RKO (cell line): ENCODE data around the gene AP2A2.
"Not testable (repeated sequence)": the region's sequence is repeated elsewhere in the genome, so short reads cannot be mapped to it uniquely, and the experiment has no call there.

Experiments used
- DNase-seq: peaks from one replicate; pipeline ENCODE4 v3.0.0-alpha.2; 2016; ENCODE audit warnings: low spot score

Gene AP2A2

DNA sequence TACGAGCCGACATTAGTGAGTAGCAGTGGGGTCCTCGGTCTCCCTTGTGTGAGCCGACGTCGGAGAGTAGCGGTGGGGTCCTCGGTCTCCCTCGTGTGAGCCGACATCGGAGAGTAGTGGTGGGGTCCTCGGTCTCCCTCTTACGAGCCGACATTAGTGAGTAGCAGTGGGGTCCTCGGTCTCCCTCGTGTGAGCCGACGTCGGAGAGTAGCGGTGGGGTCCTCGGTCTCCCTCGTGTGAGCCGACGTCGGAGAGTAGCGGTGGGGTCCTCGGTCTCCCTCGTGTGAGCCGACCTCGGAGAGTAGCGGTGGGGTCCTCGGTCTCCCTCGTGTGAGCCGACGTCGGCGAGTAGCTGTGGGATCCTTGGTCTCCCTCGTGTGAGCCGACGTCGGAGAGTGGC, 49.7 kb downstream of the AP2A2 start:
- DNase-seq = not testable (repeated sequence)

DNA sequence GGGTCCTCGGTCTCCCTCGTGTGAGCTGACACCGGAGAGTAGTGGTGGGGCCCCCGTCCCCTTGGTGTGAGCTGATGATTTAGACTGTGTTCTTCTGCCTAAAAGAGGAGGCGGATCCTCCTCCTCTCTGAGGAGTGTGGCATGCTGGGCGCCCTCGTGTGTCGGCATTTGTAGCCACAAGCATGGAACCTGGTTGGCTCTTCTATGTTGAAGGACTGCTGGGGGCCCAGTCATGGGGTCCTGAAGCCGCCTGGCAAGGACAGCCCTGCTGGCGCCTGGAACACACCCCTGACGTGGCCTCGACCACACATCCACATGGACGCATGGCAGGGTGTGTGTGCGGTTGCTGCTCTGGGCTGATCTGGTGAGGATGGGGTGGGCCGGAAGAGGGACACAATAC, 50.2 kb downstream of the AP2A2 start:
- peak; percentile 23 for DNase-seq

DNA sequence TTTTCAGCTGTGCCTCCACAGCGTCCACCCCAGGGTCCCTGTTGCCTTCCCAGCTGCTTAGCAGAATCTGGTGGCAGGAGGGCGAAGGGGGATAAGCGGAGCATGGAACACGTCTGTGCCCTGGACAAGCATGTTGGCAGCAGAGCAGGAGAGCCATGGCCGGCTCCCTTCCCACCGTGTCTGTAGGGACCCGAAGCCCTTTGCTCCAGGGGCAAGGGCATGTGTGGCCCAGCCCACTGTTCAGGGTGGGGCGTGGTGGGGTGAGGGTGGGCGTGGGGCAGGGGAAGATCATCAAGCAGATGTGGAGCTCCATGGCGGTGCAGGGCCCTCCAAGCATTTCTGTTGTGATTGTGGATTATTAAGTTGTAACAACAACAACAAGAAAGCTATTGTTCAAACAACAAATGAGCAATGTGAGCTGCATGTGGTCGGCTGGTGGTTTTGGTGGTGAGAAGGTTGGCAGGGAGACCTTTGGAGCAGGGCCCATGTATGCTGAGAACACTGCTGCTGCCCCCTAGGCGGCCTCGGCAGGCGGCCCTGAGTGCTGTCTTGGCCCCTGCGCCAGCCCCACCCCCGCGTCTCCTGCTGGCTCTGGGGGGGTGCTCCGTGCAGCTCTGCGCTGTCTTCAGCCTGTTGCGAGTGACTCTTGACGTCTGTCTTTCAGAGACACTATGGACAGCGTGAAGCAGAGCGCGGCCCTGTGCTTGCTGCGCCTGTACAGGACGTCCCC, 50.9 kb downstream of the AP2A2 start:
- DNase-seq = no peak

DNA sequence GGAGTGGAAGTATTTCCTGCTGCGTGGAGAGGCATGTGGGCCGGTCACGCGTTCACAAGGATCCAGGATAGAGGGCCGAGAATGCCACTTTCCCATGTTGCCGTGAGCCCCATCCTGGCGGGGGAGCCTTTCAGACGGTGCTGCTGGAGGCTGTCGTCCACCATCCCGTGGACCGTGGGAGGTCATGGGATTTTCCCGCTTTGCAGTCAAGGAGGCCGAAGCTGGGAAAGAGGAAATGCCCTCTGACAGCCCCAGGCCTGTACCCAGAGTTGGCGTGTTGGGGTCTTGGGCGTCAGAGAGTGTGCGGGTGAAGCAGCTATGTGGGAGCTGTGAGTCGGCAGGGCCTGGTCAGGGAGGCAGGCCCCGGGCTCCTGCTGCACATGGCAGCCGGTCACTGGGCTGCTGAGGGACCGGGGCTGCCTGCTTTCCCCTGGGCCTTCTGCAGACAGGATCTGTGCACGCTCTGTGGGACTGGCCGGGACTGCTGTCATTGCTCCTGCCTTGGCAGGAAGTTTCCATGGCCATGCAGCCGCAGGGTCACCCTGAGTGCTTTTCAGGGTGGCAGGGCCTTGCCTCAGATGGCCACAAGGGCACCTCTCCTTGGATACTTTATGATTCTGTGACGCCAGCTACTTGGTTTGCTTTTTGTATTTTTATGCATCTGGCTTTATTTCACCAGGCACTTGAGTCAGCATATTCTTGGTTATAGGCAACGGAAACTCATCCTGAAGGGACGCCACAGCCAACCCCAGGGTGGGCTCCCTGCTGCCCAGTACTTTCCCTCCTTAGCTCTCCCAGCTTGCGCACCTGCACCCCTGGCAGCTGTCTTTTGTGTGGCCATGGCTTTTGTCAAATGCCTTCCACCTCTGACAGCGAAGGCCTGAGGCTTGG, 52.4 kb downstream of the AP2A2 start:
- no peak for DNase-seq

DNA sequence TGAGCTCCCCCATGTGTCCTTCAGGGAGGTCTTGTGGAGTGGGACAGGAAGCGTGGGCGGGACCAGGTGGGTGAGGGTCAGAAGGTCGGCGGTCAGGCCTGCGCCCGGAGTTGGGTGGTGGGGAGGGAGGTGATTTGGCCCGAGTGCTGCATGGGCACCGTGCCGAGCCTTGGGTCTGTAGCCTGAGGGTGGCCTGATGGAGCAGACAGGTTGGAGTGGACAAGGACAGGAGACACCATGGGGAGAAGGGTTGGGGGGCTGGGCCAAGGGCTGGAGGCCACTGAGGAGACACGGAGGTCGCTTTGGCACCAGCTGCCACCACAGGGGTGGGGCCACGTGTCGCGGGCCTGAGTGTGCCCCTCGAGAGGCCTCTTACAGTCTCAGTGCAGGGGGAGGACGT, 53.1 kb downstream of the AP2A2 start:
- no peak for DNase-seq

DNA sequence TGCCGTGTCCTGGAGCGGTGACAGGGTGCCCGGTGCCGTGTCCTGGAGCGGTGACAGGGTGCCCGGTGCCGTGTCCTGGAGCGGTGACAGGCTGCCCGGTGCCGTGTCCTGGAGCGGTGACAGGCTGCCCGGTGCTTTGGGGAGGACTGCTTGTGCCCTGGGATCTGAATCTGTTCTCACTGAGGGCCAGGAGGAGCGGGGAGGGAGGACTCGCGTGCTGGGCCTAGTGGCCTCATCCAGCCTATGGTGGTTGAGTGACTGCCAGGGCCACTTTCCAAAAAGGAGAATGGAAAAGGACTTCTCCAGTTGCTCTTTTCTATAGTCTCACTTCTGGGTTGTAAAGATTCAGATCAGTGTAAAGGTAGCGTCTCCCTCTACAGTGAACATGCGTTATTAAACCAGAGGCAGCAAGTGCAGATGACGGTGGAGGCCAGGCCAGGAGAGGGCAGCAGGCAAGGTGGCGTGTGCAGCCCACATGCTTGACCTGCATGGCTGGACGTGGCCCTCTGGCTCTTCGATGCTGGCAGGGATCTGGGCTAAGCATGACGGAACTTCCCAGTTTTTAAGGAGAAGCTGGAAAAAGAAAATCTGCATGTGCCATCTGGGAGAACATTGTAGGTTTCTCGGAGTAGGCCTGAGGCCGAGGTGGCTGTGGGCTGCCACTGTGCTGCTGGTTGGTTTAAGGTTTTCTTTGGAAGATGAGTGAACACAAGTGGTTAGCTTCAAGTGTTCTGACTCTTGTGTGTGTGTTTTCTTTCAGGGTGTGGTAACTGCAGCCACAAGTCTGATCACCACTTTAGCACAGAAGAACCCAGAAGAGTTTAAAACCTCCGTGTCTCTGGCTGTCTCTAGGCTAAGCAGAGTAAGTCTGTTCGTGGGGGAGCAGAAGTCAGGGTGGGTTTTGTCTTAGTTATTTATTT, 55.0 kb downstream of the AP2A2 start:
- no peak for DNase-seq

DNA sequence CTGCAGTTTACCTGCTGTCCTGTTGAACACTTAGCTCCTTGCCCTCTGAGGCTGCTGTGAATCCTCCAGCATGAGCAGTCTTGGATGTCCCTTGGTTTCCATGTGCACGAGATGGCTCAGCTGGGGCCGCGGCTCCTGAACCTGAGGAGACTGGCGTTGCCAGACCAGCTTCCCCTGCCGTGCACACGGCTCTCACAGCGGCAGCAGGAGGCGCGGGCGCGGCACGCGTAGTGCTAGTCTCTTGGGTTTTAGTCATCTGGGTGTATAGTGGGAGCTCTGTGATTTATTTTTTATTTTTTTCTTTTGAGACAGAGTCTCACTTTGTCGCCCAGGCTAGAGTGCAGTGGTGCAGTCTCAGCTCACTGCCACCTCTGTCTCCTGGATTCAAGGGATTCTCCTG, 56.1 kb downstream of the AP2A2 start:
- DNase-seq = no peak

DNA sequence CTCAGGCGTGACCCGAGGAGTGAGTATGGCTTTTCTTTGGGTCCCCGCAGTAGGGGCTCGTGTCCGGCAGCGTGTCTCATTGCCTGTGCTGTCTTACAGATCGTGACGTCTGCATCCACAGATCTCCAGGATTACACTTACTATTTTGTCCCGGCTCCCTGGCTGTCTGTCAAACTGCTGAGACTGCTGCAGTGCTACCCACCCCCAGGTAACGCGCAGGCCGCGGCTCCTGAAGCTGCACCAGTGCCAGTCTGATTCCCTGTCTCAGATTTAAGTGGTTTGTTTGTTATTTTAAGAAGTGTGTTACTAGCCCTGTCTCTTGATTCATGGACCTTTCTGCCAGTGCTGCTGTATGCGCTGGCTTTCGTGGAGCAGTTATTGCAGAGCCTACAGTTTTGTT, 58.9 kb downstream of the AP2A2 start:
- DNase-seq = no peak

DNA sequence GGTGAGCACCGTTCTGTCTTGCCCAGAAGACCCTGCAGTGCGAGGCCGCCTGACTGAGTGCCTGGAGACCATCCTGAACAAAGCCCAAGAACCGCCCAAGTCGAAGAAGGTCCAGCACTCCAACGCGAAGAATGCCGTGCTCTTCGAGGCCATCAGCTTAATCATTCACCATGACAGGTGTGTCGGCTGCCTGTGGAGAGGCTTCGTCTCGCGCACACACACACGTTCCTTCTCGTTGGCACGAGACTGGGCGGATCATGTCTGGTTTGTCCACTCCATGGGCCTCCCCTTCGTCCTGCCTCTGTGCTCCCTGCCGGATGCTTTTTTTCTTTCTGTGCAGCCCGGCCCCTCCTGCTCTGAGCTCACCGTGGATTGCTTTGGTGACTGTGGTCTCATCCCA, 59.7 kb downstream of the AP2A2 start:
- DNase-seq = no peak

DNA sequence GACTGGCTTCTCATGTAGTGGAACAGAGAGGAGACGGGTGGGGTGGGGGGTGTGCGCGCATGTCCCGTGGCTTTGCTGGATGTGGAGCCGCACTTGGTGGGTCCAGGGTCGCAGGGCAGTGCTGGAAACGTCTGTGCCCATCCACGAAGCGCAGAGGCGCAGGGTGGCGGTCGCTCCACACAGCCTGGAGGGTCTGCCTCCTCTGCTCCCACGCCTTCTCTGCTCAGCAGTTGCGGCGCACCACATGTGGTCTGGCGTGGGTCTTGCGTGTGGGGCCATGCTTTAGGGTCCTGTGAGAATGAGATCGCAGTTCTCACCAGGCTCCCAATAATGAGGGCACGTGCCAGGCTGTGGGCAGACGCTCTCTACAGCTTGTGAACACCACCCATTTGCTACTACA, 60.2 kb downstream of the AP2A2 start:
- no peak for DNase-seq

DNA sequence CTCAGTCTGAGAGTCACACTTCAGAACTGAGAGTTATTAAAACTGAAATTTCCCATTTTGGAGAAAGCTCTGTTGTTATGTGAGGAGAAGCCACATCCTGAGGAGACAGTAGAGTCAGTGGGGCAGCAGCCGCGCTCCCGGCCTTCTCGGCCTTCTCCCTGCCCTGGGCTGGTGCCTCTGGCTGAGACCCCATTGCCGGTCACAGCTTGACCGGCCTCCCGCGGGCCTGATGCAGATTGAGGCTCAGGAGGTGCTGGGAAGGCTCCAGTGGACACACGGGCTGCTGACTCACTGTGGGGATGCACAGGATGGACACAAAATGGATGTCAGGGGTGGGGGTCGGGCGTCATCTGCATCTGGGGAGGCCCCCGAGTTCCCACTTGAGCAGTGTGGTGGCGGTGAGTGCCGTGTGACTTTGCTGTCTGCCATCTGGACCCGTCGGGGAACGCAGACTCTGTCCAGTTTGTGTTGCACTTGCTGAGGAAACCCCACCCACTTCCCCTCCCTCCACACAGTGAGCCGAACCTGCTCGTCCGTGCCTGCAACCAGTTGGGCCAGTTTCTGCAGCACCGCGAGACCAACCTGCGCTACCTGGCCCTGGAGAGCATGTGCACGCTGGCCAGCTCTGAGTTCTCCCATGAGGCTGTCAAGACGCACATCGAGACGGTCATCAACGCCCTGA, 60.7 kb downstream of the AP2A2 start:
- DNase-seq = no peak

DNA sequence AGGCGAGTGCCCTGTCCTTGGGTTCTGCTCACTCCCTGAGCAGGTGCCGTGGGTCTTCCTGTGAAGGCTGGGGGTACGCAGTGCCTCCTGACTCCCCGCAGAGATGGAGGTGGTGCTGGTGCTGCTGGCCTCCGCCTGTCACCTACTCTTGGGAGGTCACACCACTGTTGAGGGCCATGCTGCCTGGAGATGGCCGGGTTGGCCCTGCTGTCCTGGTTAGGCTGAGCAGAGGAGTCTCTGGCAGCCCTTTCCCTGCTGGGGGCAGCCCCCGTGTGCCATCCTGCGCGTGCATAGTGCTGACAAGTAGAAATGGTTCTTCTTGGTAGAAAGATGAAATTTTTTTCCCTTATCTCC, 61.3 kb downstream of the AP2A2 start:
- DNase-seq = no peak

DNA sequence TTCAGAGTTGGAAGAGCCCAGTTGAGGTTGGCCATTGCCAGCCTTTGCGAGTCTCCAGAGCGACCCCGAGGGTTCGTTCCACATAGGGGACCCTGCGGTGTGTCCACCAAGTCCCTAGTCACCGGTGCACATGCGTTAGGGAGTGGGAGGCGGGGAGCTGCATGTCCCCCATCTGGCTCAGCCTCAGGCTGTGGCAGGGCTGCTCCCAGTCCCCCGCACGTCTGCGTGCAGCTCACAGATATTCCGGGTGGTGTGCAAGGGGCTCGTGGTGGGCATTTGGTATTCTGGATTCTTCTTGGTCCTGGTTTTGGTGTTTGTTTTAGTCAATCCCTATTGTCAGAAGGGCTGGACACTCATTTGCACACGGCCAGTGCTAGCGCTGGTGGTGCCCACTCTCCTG, 62.0 kb downstream of the AP2A2 start:
- no peak for DNase-seq

DNA sequence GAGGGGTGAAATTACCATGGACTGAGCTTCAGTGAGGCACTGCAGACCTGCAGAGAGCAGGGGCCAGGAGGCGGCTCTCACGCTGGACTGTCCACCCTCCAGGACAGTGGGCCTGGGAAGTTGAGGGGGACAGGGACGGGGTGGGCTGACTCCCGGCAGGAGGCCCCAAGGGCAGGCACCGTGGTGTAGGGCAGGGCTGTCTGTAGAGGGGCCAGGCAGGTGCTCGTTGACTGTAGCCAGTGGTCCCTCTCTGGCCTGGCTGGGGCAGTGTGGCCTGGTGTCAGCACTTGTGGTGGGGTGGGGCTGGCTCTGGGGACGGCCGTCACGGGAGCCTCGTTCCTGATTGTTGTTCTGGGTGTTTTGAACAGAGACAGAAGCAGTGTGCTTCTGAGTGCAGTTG, 64.4 kb downstream of the AP2A2 start:
- no peak for DNase-seq

DNA sequence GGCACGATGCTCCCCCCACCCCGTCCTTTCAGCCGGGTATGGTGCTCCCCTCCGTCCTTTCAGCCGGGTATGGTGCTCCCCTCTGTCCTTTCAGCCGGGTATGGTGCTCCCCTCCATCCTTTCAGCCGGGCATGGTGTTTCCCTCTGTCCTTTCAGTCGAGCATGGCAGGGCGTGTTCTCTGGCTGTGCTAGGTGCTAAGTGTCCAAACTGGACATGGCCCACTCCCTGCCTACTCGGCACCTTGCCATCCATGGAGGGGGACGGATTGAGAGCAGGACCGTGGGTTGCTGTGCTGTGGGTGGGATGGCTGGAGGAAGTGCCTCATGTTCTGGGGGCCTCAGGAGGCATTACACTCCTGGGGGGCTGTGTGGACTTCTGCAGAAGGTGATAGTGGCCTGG, 65.4 kb downstream of the AP2A2 start:
- no peak for DNase-seq

DNA sequence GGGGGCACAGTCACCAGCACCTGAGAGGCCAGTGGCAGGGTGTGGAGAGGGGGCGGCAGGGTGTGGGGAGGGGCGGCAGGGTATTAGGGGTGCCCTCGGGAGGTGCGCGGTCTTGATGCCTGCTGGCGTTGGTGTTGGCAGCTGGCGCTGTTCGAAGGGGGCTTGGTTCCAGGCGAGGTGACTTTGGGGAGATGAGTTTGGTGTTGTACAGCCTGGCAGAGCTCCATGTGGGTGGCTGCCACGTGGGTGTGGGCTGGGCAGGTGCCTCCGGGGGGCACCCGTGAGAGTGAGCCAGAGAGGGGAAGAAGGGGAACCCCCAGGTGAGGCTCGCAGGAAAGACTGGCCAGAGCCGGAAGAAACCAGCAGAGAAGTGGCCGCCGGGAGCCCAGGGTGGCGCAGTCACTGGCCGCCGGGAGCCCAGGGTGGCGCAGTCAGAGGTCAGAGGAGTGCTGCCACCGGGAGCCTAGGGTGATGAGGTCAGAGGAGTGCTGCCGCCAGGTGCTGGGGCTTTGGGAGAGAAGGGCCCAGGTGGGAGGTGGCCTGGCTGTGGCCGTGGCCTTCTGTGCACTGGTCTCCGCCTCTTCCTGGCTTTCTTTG, 66.1 kb downstream of the AP2A2 start:
- no peak for DNase-seq

DNA sequence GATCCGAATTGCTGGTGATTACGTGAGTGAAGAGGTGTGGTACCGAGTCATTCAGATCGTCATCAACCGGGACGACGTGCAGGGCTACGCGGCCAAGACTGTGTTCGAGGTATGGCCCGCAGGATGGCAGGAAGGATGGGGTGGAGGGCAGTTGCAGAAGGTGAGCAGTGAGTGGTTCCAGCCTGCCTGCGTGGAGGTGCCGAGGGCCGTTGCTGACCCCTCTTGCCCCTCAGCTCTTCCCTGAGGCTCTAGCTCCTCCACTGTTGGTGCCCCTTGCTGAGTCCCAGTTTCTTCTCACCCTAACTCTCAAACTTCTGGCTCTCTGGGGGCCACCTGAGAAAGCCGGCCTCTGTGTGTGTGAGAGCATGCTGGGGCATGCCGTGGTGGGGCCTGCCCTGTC, 66.9 kb downstream of the AP2A2 start:
- DNase-seq = no peak

DNA sequence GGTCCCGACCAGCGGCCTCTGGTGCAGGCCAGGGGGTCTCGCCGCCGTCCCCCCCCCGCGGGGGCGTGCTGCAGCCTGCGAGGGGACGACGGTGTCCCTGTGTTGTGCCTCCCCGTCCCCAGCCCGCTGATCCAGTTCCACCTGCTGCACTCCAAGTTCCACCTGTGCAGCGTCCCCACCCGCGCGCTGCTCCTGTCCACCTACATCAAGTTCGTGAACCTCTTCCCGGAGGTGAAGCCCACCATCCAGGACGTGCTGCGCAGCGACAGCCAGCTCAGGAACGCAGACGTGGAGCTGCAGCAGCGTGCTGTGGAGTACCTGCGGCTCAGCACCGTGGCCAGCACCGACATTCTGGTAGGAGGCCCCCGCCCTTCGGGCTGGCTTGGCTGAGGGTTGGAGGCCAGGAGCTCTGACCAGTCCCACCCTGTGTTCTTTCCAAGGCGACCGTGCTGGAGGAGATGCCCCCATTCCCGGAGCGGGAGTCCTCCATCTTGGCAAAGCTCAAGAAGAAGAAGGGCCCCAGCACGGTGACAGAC, 68.0 kb downstream of the AP2A2 start:
- no peak for DNase-seq

DNA sequence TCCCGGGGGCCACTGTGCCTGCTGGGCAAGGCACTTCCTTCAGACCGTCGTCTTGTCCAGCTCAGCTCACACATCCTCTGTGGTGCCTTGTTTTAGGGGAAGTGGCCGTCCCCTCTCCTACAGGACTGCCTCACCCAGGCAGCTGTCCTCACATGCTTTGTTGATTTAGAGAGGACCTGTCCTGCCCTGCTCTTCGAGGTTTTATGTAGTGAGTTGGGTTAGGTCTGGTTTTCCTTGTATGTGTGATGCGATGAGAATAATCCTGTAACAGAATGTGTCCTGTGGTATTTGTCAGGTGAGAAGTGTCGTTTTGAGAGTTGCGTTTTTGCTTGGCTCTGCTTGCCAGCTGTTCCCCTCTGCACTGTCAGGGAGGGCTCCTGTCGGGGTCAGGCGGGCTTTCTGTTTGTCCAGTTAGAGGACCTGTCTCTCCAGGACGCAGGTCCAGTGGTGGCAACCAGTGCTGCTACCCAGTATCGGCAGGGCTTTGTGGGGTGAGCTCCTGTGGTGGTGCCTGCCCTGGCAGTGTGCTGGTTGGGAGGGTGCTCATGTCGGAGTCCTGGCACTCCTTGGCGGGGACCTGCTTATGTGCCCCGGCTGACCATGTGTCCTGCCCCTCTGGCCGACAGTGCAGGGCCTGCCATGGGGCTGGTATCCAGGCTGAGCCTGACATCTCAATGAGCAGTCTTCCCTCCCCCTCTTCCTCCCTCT, 69.5 kb downstream of the AP2A2 start:
- no peak for DNase-seq

DNA sequence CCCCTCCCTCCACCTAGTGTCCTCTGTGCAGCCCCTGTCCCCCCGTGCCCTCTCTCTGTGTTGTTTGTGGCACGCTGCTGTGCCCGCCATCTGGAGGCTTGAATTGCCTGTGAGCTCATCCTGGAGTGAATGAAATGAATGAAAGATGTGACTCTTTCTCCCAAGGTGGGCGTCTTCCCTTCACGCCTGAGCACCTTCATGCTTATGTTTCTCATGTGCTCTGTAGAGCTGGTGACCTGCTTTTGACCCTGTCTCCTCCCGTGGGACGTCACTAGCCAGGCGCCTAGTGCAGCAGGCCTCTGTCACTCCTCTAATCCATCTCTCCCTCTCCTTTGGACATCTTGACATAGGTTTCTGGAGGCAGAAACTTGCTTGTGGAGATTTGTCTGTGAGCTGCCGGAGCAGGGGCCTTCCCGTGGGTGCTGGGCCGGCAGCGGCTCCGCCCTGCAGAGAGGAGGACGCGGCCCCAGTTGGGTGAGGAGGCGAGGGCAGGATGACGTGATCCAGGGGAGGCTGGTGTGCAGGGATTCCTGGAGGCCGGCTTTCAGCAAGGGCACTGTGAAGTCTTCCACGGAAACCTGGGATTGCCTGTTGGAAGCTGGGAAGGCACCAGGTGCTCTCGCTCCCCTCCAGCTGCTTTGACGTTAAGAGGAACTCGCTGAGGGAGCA, 70.2 kb downstream of the AP2A2 start:
- DNase-seq = no peak
